ENCODE measurements around the gene SETDB1. TPM values are rescaled to one million over a fixed set of nuclear protein-coding genes. Genes with fewer than 3 reads are reported as not detected.

SETDB1 gene
- total and polyA plus RNA-seq, 2 experiments from 2014 or later, result 9.7 to 21.4 TPM

GRCh38 chr1:150967936-150968335, 41.8 kb downstream of the SETDB1 start:
- Histone ChIP-seq H3K9ac (no peak overlapping the region), H4K20me1 (ENCODE audit: insufficient read depth) (no peaks in the 10 kb centered on the region), H3K4me3 (no peak overlapping the region), H3K79me2 (ENCODE audit: insufficient read depth) (peaks cover 64% of the 10 kb centered on the region), H3K36me3 (ENCODE audit: low read depth) (peaks cover 42% of the 10 kb centered on the region), H3K27me3 (replicated peaks; ENCODE audit: insufficient read depth) (no peaks in the 10 kb centered on the region), H3K4me2 (ENCODE audit: unreplicated experiment) (no peak overlapping the region), H3K9me2 (ENCODE audit: insufficient read depth) (no peaks in the 10 kb centered on the region), H3K27ac (no peak overlapping the region), H3K9me3 (ENCODE audit: low read depth) (no peaks in the 10 kb centered on the region), H2AFZ (no peak overlapping the region), H3F3A (ENCODE audit: insufficient read depth) (peaks cover 42% of the 10 kb centered on the region), H3K4me1 (ENCODE audit: insufficient read depth) (peaks cover 27% of the 10 kb centered on the region)
- in situ Hi-C loops (cut with MboI), result no loop called here
- no peak for TF ChIP-seq EZH2 (IDR thresholded peaks at IDR 0.05; ENCODE audit: insufficient read depth, poor library complexity, severe bottlenecking)
- DNase-seq, result no peak
- WGBS, 2 experiments (ENCODE audit: low coverage in 1 of 2, low lambda C conversion rate in 2 of 2, missing lambda C conversion rate in 2 of 2), result 93 to 94% methylated on average over 13 of the region's 13 CpGs

GRCh38 chr1:150968491-150968890, 42.3 kb downstream of the SETDB1 start:
- 79 to 87% methylated on average over 4 of the region's 4 CpGs for WGBS, 2 experiments (ENCODE audit: low coverage in 1 of 2, low lambda C conversion rate in 2 of 2, missing lambda C conversion rate in 2 of 2)
- Histone ChIP-seq H3K9ac (no peak overlapping the region), H3K9me3 (ENCODE audit: low read depth) (no peaks in the 10 kb centered on the region), H3K27me3 (replicated peaks; ENCODE audit: insufficient read depth) (no peaks in the 10 kb centered on the region), H3K4me1 (ENCODE audit: insufficient read depth) (peaks cover 30% of the 10 kb centered on the region), H3K79me2 (ENCODE audit: insufficient read depth) (peaks cover 70% of the 10 kb centered on the region), H4K20me1 (ENCODE audit: insufficient read depth) (no peaks in the 10 kb centered on the region), H3K4me3 (no peak overlapping the region), H3K27ac (no peak overlapping the region), H3K36me3 (ENCODE audit: low read depth) (peaks cover 39% of the 10 kb centered on the region), H3K9me2 (ENCODE audit: insufficient read depth) (no peaks in the 10 kb centered on the region), H3F3A (ENCODE audit: insufficient read depth) (peaks cover 40% of the 10 kb centered on the region), H2AFZ (no peak overlapping the region), H3K4me2 (ENCODE audit: unreplicated experiment) (no peak overlapping the region)
- no peak for TF ChIP-seq EZH2phosphoT487 (IDR thresholded peaks at IDR 0.05; ENCODE audit: insufficient read depth, low read depth)
- TF ChIP-seq EZH2 (IDR thresholded peaks at IDR 0.05; ENCODE audit: insufficient read depth, poor library complexity, severe bottlenecking), result no peak
- DNase-seq, result no peak
- in situ Hi-C loops (cut with MboI), result no loop called here

GRCh38 chr1:150969626-150970025, 43.5 kb downstream of the SETDB1 start:
- Histone ChIP-seq H3K4me3 (no peak overlapping the region), H3K9ac (no peak overlapping the region), H3K9me2 (ENCODE audit: insufficient read depth) (no peaks in the 10 kb centered on the region), H3K27me3 (replicated peaks; ENCODE audit: insufficient read depth) (no peaks in the 10 kb centered on the region), H3K9me3 (ENCODE audit: low read depth) (no peaks in the 10 kb centered on the region), H3K27ac (no peak overlapping the region), H3K36me3 (ENCODE audit: low read depth) (peaks cover 34% of the 10 kb centered on the region), H3F3A (ENCODE audit: insufficient read depth) (peaks cover 30% of the 10 kb centered on the region; the same call in 1 of the 2 replicates), H3K4me2 (ENCODE audit: unreplicated experiment) (no peak overlapping the region), H2AFZ (no peak overlapping the region), H4K20me1 (ENCODE audit: insufficient read depth) (no peaks in the 10 kb centered on the region), H3K4me1 (ENCODE audit: insufficient read depth) (peaks cover 30% of the 10 kb centered on the region), H3K79me2 (ENCODE audit: insufficient read depth) (peaks cover 76% of the 10 kb centered on the region)
- DNase-seq, result no peak
- in situ Hi-C loops (cut with MboI), result no loop called here
- TF ChIP-seq EZH2phosphoT487 (IDR thresholded peaks at IDR 0.05; ENCODE audit: insufficient read depth, low read depth) (no peak), EZH2 (IDR thresholded peaks at IDR 0.05; ENCODE audit: insufficient read depth, poor library complexity, severe bottlenecking) (no peak)
- 76 to 83% methylated on average over 3 of the region's 3 CpGs for WGBS, 2 experiments (ENCODE audit: low coverage in 1 of 2, low lambda C conversion rate in 2 of 2, missing lambda C conversion rate in 2 of 2)

- Histone ChIP-seq H3K4me3 (peak overlapping the region; percentile 99), H3K9me2 (ENCODE audit: insufficient read depth) (no peaks in the 10 kb centered on the region), H4K20me1 (ENCODE audit: insufficient read depth) (no peaks in the 10 kb centered on the region), H3K79me2 (ENCODE audit: insufficient read depth) (peaks cover 76% of the 10 kb centered on the region), H3K9me3 (ENCODE audit: low read depth) (no peaks in the 10 kb centered on the region), H3K9ac (peak overlapping the region; percentile 96), H3K27ac (peak overlapping the region; percentile 76), H3F3A (ENCODE audit: insufficient read depth) (peaks cover 27% of the 10 kb centered on the region; the same call in 1 of the 2 replicates), H3K4me1 (ENCODE audit: insufficient read depth) (peaks cover 30% of the 10 kb centered on the region), H3K27me3 (replicated peaks; ENCODE audit: insufficient read depth) (no peaks in the 10 kb centered on the region), H3K4me2 (ENCODE audit: unreplicated experiment) (peak overlapping the region; percentile 97), H2AFZ (no peak overlapping the region), H3K36me3 (ENCODE audit: low read depth) (peaks cover 20% of the 10 kb centered on the region)
- DNase-seq, result peak; percentile 77
- WGBS, 2 experiments (ENCODE audit: low coverage in 1 of 2, low lambda C conversion rate in 2 of 2, missing lambda C conversion rate in 2 of 2), result 34 to 56% methylated on average over 8 to 11 of the region's 11 CpGs
- TF ChIP-seq EZH2phosphoT487 (IDR thresholded peaks at IDR 0.05; ENCODE audit: insufficient read depth, low read depth) (no peak), EZH2 (IDR thresholded peaks at IDR 0.05; ENCODE audit: insufficient read depth, poor library complexity, severe bottlenecking) (no peak)
- in situ Hi-C loops (cut with MboI), result no loop called here
Measured at GRCh38 chr1:150970808-150971582, 44.8 kb downstream of the SETDB1 start.

Measured in GM23248 (cell line).